ENCODE results near the gene FCHSD2. TPM values are rescaled to one million over a fixed set of nuclear protein-coding genes. Genes with fewer than 3 reads are reported as not detected.
"Not testable (repeated sequence)": the region's sequence is repeated elsewhere in the genome, so short reads cannot be mapped to it uniquely, and the experiment has no call there.

FCHSD2 gene
- total and polyA plus RNA-seq, 2 of the 8 experiments (the other 6 are each of a cell fraction or from before 2014, with no cell fraction given): 4.1 to 7.8 TPM

GRCh38 chr11:73132349-73132748 is 9.8 kb downstream of the FCHSD2 start:
- not testable (repeated sequence) for DNase-seq (ENCODE audit: low read depth in 1 of 2, low spot score in 2 of 2); H3K79me2 ChIP-seq (ENCODE audit: control insufficient read depth in 1 of 2, insufficient read depth in 2 of 2, low read length in 2 of 2); H2AFZ ChIP-seq (ENCODE audit: low read length); H4K20me1 ChIP-seq (replicated peaks in 1 of 2; ENCODE audit: control insufficient read depth in 1 of 2, insufficient read depth in 2 of 2, low read length in 2 of 2); H3K36me3 ChIP-seq (ENCODE audit: control insufficient read depth in 2 of 4, insufficient read depth in 4 of 4, low read length in 3 of 4); H3K4me3 ChIP-seq (ENCODE audit: extremely low read depth in 1 of 4, insufficient read depth in 2 of 4, low read depth in 3 of 4, low read length in 4 of 4); H2AK5ac ChIP-seq (ENCODE audit: low read depth, low read length); H3K27ac ChIP-seq (ENCODE audit: low read depth, low read length); H2BK15ac ChIP-seq (ENCODE audit: low read length); H4K5ac ChIP-seq (ENCODE audit: insufficient read length, low read depth, low read length); H3K79me1 ChIP-seq (ENCODE audit: low read depth, low read length); H3K14ac ChIP-seq (ENCODE audit: insufficient read length); H3K23ac ChIP-seq (ENCODE audit: insufficient read length); FAIRE-seq; H4K91ac ChIP-seq (replicated peaks; ENCODE audit: insufficient read length, low read length); H3K56ac ChIP-seq (replicated peaks; ENCODE audit: insufficient read length, low read depth, low read length); H3K9me3 ChIP-seq (ENCODE audit: insufficient read depth in 2 of 2, low read depth in 1 of 2, low read length in 1 of 2); H3K4me2 ChIP-seq (ENCODE audit: insufficient read depth in 1 of 2, low read depth in 2 of 2, low read length in 2 of 2); H3K4ac ChIP-seq (replicated peaks; ENCODE audit: insufficient read length, low read depth, low read length); H3K18ac ChIP-seq (ENCODE audit: extremely low read depth, low read length); H4K8ac ChIP-seq (ENCODE audit: extremely low read depth, insufficient read depth, low read length); H3K23me2 ChIP-seq (ENCODE audit: low read depth, low read length); H2BK5ac ChIP-seq (ENCODE audit: low read depth, low read length); H3K4me1 ChIP-seq (replicated peaks in 1 of 4; ENCODE audit: control insufficient read depth in 3 of 4, insufficient read depth in 4 of 4, low read length in 3 of 4); H2BK120ac ChIP-seq (replicated peaks; ENCODE audit: low read depth, low read length); H2BK12ac ChIP-seq (ENCODE audit: low read depth, low read length); H3K9ac ChIP-seq (replicated peaks in 1 of 4; ENCODE audit: extremely low read depth in 1 of 4, low read depth in 3 of 4, low read length in 3 of 4); H3K27me3 ChIP-seq (replicated peaks in 1 of 4; ENCODE audit: control insufficient read depth in 3 of 4, extremely low read depth in 1 of 4, insufficient read depth in 3 of 4, low read length in 3 of 4); H2BK20ac ChIP-seq (ENCODE audit: low read length)
- POLR2A ChIA-PET (ENCODE audit: partially characterized antibody): interaction anchor here (0.7 kb wide), 1 partner anchor 11 kb away, joined by 4 read pairs; no protein-coding TSS in a partner anchor
- CTCF ChIA-PET (ENCODE audit: partially characterized antibody): interaction anchor here (0.7 to 1.1 kb wide), 3 partner anchors 19 to 338 kb away, joined by 3 to 4 read pairs (median 3); no protein-coding TSS in a partner anchor
- WGBS, 2 experiments (ENCODE audit: extremely low coverage in 1 of 2, insufficient coverage in 1 of 2, insufficient read length in 1 of 2, insufficient replicate concordance in 2 of 2, low coverage in 1 of 2, low lambda C conversion rate in 2 of 2, missing lambda C conversion rate in 1 of 2): 85% methylated on average over 2 of the region's 2 CpGs; no CpG with 5 or more reads in 1 of the 2 experiments
